Embryonic facial prominence (tissue), 1 donor: ENCODE results near the gene RGS19.

Source experiments
- DNase-seq: peaks from one replicate; pipeline ENCODE4 v3.0.0-alpha.2; 2016; ENCODE audit errors: extremely low spot score

RGS19 gene

GRCh38 chr20:64107736-64108457, 28.6 kb upstream of the RGS19 start:
- DNase-seq, result no peak

GRCh38 chr20:64106981-64107735, 27.8 kb upstream of the RGS19 start, which contains the start of gene NPBWR2:
TSS of gene NPBWR2 (minus strand) at chr20:64107565. CDS start at chr20:64106831, 734 bp downstream.
- no peak for DNase-seq

GRCh38 chr20:64106435-64106961, 27.2 kb upstream of the RGS19 start:
- DNase-seq, result no peak

GRCh38 chr20:64105846-64106434, 26.6 kb upstream of the RGS19 start:
- DNase-seq, result no peak

GRCh38 chr20:64104667-64105451, 25.5 kb upstream of the RGS19 start:
- DNase-seq, result no peak

- DNase-seq, result no peak
Measured at GRCh38 chr20:64103871-64104666, 24.8 kb upstream of the RGS19 start.

- DNase-seq, result no peak
Measured at GRCh38 chr20:64102647-64103354, 23.5 kb upstream of the RGS19 start.

- DNase-seq, result no peak
Measured at GRCh38 chr20:64101731-64102621, 22.7 kb upstream of the RGS19 start.

GRCh38 chr20:64100946-64101688, 21.8 kb upstream of the RGS19 start:
- DNase-seq, result no peak

- no peak for DNase-seq
Measured at GRCh38 chr20:64100566-64100888, 21.2 kb upstream of the RGS19 start.

GRCh38 chr20:64099880-64100565, 20.7 kb upstream of the RGS19 start:
- DNase-seq, result no peak

GRCh38 chr20:64099086-64099786, 19.9 kb upstream of the RGS19 start:
- DNase-seq, result no peak

GRCh38 chr20:64098471-64099013, 19.2 kb upstream of the RGS19 start:
- DNase-seq, result no peak

GRCh38 chr20:64096535-64096934, 17.2 kb upstream of the RGS19 start:
- DNase-seq, result no peak

GRCh38 chr20:64095927-64096326, 16.6 kb upstream of the RGS19 start:
- DNase-seq, result no peak

- DNase-seq, result no peak
Measured at GRCh38 chr20:64095455-64095854, 16.1 kb upstream of the RGS19 start.

GRCh38 chr20:64093013-64093503, 13.7 kb upstream of the RGS19 start:
- no peak for DNase-seq
